ENCODE results near the gene ORAI3. TPM values are rescaled to one million over a fixed set of nuclear protein-coding genes. Genes with fewer than 3 reads are reported as not detected.
A peak's percentile ranks its signal among the peaks of the same experiment; 100 is the strongest.

Gene ORAI3
- polyA plus RNA-seq, 1 of the 3 experiments (the other 2 are of a cell fraction): 29.0 TPM

DNA sequence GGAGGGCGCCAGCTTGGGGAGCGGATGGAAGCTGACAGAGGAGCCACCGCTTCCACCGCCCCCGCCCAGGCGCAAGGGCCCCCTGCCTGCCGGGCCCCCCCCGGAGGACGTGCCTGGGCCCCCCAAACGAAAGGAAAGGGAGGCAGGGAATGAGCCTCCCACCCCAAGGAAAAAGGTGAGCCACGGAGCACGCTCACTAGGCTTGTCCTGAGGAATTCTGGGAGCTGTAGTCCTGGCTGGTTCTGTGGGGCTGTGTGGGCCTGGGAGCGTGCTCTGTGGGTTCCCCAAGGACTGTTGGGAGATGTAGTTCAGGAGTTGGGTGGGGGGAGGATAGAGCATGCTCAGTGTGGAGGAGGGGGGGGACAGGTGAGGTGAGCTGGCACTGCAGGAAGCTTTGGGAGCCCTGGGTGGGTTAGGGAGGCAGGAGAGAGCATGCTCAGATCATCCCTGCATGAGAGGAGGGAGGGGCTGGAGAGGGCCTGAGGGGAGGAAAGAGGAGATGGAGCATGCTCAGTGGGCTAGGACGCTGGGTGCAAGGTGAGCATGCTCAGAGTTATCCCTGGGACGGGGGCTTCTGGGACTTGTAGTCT lies 21.0 kb upstream of the ORAI3 start:
- ChIA-PET POLR2A (interaction anchor here (1.0 to 1.2 kb wide), 3 partner anchors 14 to 190 kb away, joined by 3 to 4 read pairs (median 4); partner anchors contain the start of gene KAT8), CTCF (interaction anchor here (1.3 to 4.6 kb wide), 4 partner anchors 14 to 83 kb away, joined by 3 to 39 read pairs (median 10); no protein-coding TSS in a partner anchor)
- Histone ChIP-seq H4K20me1 (ENCODE audit: insufficient read depth) (no peaks in the 10 kb centered on the region), H3K36me3 (replicated peaks in 1 of 2; ENCODE audit: control insufficient read depth in 1 of 2, insufficient read depth in 2 of 2, low read length in 1 of 2) (peaks cover 25 to 55% of the 10 kb centered on the region in 2 experiments), H3K4me1 (ENCODE audit: control insufficient read depth in 1 of 2, insufficient read depth in 2 of 2, low read depth in 1 of 2, low read length in 1 of 2) (peaks cover 0 to 23% of the 10 kb centered on the region in 2 experiments; a peak in 1 of 4 replicates), H3K9me2 (no peaks in the 10 kb centered on the region), H3K4me3 (ENCODE audit: low read depth in 2 of 2, low read length in 1 of 2) (no peak overlapping the region; a peak in 1 of 4 replicates), H3K27me3 (ENCODE audit: insufficient read depth) (no peaks in the 10 kb centered on the region), H2AFZ (ENCODE audit: low read depth) (no peak overlapping the region), H3K79me2 (ENCODE audit: insufficient read depth) (peaks cover 14% of the 10 kb centered on the region), H3K4me2 (peak overlapping the region; percentile 41; the same call in 1 of the 2 replicates), H3K9me3 (no peaks in the 10 kb centered on the region), H3K27ac (ENCODE audit: low read depth in 2 of 2, low read length in 1 of 2) (peak overlapping the region in 1 of 2 experiments; percentile 58; a peak in 1 of 4 replicates), H3K9ac (no peak overlapping the region), H3F3A (replicated peaks; ENCODE audit: insufficient read depth) (no peaks in the 10 kb centered on the region)
- WGBS (ENCODE audit: low lambda C conversion rate): 45% methylated on average over 7 of the region's 15 CpGs
- peak; percentile 86 for TF ChIP-seq NRF1 (IDR thresholded peaks at IDR 0.05; ENCODE audit: low read depth, low read length)
- peak; percentile 53 for TF ChIP-seq CHD2 (IDR thresholded peaks at IDR 0.05; ENCODE audit: low read length, partially characterized antibody)
- TF ChIP-seq ELF1 (IDR thresholded peaks at IDR 0.05): no peak
- peak; percentile 95 for DNase-seq

DNA sequence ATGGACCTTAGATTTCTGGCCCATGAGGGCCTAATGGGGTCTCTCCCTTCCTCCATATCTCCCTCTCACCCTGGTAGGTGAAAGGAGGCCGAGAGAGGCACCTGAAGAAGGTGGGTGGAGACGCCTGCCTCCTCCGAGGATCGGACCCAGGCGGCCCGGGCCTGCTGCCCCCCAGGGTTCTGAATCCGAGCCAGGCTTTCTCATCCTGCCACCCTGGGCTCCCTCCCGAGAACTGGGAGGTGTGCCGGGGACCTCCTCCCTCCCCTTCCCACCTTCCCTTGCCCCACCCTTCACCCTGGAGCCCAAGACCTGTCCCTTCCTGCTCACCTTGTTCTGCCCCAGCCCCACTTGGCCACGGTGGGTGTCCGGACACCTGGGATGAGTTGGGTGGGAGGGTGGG lies 20.5 kb upstream of the ORAI3 start:
- TF ChIP-seq RFX5 (IDR thresholded peaks at IDR 0.05; ENCODE audit: low read length) (no peak), NRF1 (IDR thresholded peaks at IDR 0.05; ENCODE audit: low read depth, low read length) (no peak)

DNA sequence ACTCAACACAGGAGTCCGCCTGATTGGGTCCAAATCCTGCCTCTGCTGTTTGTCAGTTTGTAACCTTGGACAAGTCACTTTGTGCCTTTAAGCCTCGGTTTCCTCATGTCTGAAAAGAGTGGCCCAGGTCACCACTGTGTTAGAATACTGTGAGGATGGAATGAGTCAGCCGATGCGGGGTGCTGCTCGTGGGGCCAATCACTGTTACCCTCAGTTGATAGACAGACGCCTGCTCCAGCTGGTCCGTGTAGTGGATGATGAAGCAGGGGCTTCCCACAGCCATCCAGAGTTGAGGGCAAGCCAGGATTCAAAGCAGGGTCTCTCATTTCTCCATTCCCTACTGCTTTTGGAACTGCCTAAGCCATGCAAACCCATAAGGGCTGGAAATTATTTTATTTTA lies 19.7 kb upstream of the ORAI3 start:
- Histone ChIP-seq H3K9me2 (no peaks in the 10 kb centered on the region), H2AFZ (ENCODE audit: low read depth) (no peak overlapping the region), H3K9me3 (no peaks in the 10 kb centered on the region), H3K4me3 (ENCODE audit: low read depth in 2 of 2, low read length in 1 of 2) (no peak overlapping the region), H3K79me2 (ENCODE audit: insufficient read depth) (peaks cover 13% of the 10 kb centered on the region), H3K4me1 (ENCODE audit: control insufficient read depth in 1 of 2, insufficient read depth in 2 of 2, low read depth in 1 of 2, low read length in 1 of 2) (peaks cover 0 to 23% of the 10 kb centered on the region in 2 experiments; a peak in 1 of 4 replicates), H3K27me3 (ENCODE audit: insufficient read depth) (no peaks in the 10 kb centered on the region), H3K36me3 (replicated peaks in 1 of 2; ENCODE audit: control insufficient read depth in 1 of 2, insufficient read depth in 2 of 2, low read length in 1 of 2) (peaks cover 30 to 55% of the 10 kb centered on the region in 2 experiments), H3F3A (replicated peaks; ENCODE audit: insufficient read depth) (no peaks in the 10 kb centered on the region), H3K9ac (no peak overlapping the region), H3K27ac (ENCODE audit: low read depth in 2 of 2, low read length in 1 of 2) (no peak overlapping the region), H3K4me2 (no peak overlapping the region), H4K20me1 (ENCODE audit: insufficient read depth) (no peaks in the 10 kb centered on the region)
- no peak for DNase-seq
- ChIA-PET CTCF (interaction anchor here (4.6 kb wide), 1 partner anchor 13 kb away, joined by 39 read pairs; no protein-coding TSS in a partner anchor), POLR2A (no interaction called here)
- 94% methylated on average over 5 of the region's 7 CpGs for WGBS (ENCODE audit: low lambda C conversion rate)
- TF ChIP-seq GABPA (IDR thresholded peaks at IDR 0.05; ENCODE audit: low read depth) (no peak), RAD21 (IDR thresholded peaks at IDR 0.05; ENCODE audit: low read length) (no peak), RFX5 (IDR thresholded peaks at IDR 0.05; ENCODE audit: low read length) (no peak), RXRA (IDR thresholded peaks at IDR 0.05; ENCODE audit: borderline replicate concordance, low read depth) (no peak), JUND (IDR thresholded peaks at IDR 0.05) (no peak), NRF1 (IDR thresholded peaks at IDR 0.05; ENCODE audit: low read depth, low read length) (no peak)
- TF ChIP-seq, protein P1, sequence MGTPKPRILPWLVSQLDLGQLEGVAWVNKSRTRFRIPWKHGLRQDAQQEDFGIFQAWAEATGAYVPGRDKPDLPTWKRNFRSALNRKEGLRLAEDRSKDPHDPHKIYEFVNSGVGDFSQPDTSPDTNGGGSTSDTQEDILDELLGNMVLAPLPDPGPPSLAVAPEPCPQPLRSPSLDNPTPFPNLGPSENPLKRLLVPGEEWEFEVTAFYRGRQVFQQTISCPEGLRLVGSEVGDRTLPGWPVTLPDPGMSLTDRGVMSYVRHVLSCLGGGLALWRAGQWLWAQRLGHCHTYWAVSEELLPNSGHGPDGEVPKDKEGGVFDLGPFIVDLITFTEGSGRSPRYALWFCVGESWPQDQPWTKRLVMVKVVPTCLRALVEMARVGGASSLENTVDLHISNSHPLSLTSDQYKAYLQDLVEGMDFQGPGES (IDR thresholded peaks at IDR 0.05; ENCODE audit: low read depth, low read length): no peak
- TF ChIP-seq, protein P2, sequence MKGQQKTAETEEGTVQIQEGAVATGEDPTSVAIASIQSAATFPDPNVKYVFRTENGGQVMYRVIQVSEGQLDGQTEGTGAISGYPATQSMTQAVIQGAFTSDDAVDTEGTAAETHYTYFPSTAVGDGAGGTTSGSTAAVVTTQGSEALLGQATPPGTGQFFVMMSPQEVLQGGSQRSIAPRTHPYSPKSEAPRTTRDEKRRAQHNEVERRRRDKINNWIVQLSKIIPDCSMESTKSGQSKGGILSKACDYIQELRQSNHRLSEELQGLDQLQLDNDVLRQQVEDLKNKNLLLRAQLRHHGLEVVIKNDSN (IDR thresholded peaks at IDR 0.05; ENCODE audit: borderline replicate concordance, low read depth): no peak

More for the DNA sequence above, 20.5 kb upstream of the ORAI3 start:
- CTCF ChIA-PET: interaction anchor here (2.2 to 4.6 kb wide), 3 partner anchors 14 to 84 kb away, joined by 10 to 39 read pairs (median 10); no protein-coding TSS in a partner anchor
- H3K9ac ChIP-seq: no peak overlapping the region
- H3K9me2 ChIP-seq: no peaks in the 10 kb centered on the region
- H4K20me1 ChIP-seq (ENCODE audit: insufficient read depth): no peaks in the 10 kb centered on the region
- H3K27me3 ChIP-seq (ENCODE audit: insufficient read depth): no peaks in the 10 kb centered on the region
- 98% methylated on average over 7 of the region's 11 CpGs for WGBS (ENCODE audit: low lambda C conversion rate)
- peaks cover 14% of the 10 kb centered on the region for H3K79me2 ChIP-seq (ENCODE audit: insufficient read depth)
- H3K27ac ChIP-seq (ENCODE audit: low read depth in 2 of 2, low read length in 1 of 2): no peak overlapping the region; a peak in 1 of 4 replicates
- no peak overlapping the region for H3K4me3 ChIP-seq (ENCODE audit: low read depth in 2 of 2, low read length in 1 of 2)
- peaks cover 0 to 23% of the 10 kb centered on the region in 2 experiments; a peak in 1 of 4 replicates for H3K4me1 ChIP-seq (ENCODE audit: control insufficient read depth in 1 of 2, insufficient read depth in 2 of 2, low read depth in 1 of 2, low read length in 1 of 2)
- no peaks in the 10 kb centered on the region for H3K9me3 ChIP-seq
- H3K4me2 ChIP-seq: no peak overlapping the region
- DNase-seq: no peak
- H3F3A ChIP-seq (replicated peaks; ENCODE audit: insufficient read depth): no peaks in the 10 kb centered on the region
- POLR2A ChIA-PET: interaction anchor here (1.0 to 1.2 kb wide), 3 partner anchors 14 to 189 kb away, joined by 3 to 4 read pairs (median 4); partner anchors contain the start of gene KAT8
- H3K36me3 ChIP-seq (replicated peaks in 1 of 2; ENCODE audit: control insufficient read depth in 1 of 2, insufficient read depth in 2 of 2, low read length in 1 of 2): peaks cover 28 to 55% of the 10 kb centered on the region in 2 experiments
- H2AFZ ChIP-seq (ENCODE audit: low read depth): no peak overlapping the region
